Activated naive CD4-positive, alpha-beta T cell treated with anti-CD3 and anti-CD28 coated beads for 36 hours (primary cell): ENCODE measurements around the gene MOV10. TPM values are rescaled to one million over a fixed set of nuclear protein-coding genes. Genes with fewer than 3 reads are reported as not detected.
"Not testable (repeated sequence)": the region's sequence is repeated elsewhere in the genome, so short reads cannot be mapped to it uniquely, and the experiment has no call there.

Source experiments
- CTCF ChIA-PET: fragments of 350-600 bp; sonication (Branson Sonifier 250); formaldehyde crosslinking; loops from one replicate; lab custom pipeline; 2021; ENCODE audit warnings: antibody characterized with exemption; lab: Charles Lee
- DNase-seq: peaks from one replicate; pipeline ENCODE4 v3.0.0-alpha.2; 2020
- H3K27ac Mint-ChIP-seq: one replicate; pipeline ENCODE4 v1.8.0; 2021; ENCODE audit warnings: mild to moderate bottlenecking, mixed read lengths
- H3K27me3 Mint-ChIP-seq: one replicate; pipeline ENCODE4 v1.8.0; 2021; ENCODE audit warnings: low read depth, mixed read lengths
- H3K36me3 Mint-ChIP-seq: one replicate; pipeline ENCODE4 v1.8.0; 2021; ENCODE audit warnings: low read depth, mixed read lengths
- H3K4me1 Mint-ChIP-seq: one replicate; pipeline ENCODE4 v1.8.0; 2021; ENCODE audit warnings: low read depth, mixed read lengths
- H3K4me3 Mint-ChIP-seq: one replicate; pipeline ENCODE4 v1.8.0; 2021; ENCODE audit warnings: mild to moderate bottlenecking, moderate library complexity, mixed read lengths
- H3K9me3 Mint-ChIP-seq: one replicate; pipeline ENCODE4 v1.8.0; 2021; ENCODE audit warnings: mixed read lengths
- intact Hi-C: fragments of 100-400 bp; cut with micrococcal nuclease; formaldehyde crosslinking; loops from one replicate; pipeline ENCODE4 v1.15.1; 2023
- total RNA-seq, 2 experiments: library from RNA; stranded (reverse); gene quantifications; one replicate each; pipeline ENCODE4 v1.2.3, GENCODE V29; 2021

The MOV10 gene
- total RNA-seq, 2 experiments from 2014 or later = 46.0 to 48.8 TPM

GRCh38 chr1:112637254-112638109 lies 37.0 kb upstream of the MOV10 start:
- Mint-ChIP-seq H3K36me3 (peaks cover 15% of the 10 kb centered on the region), H3K4me3 (no peak overlapping the region), H3K4me1 (peaks cover 52% of the 10 kb centered on the region), H3K27ac (no peak overlapping the region), H3K27me3 (no peaks in the 10 kb centered on the region), H3K9me3 (no peaks in the 10 kb centered on the region)
- CTCF ChIA-PET = interaction anchor here (1.1 kb wide), 3 partner anchors 15 to 71 kb away, joined by 3 to 4 read pairs (median 3); no protein-coding TSS in a partner anchor
- intact Hi-C loops = loop anchor here (2.0 kb wide), 1 partner anchor 15 kb away; no protein-coding TSS in a partner anchor
- no peak for DNase-seq

DNA sequence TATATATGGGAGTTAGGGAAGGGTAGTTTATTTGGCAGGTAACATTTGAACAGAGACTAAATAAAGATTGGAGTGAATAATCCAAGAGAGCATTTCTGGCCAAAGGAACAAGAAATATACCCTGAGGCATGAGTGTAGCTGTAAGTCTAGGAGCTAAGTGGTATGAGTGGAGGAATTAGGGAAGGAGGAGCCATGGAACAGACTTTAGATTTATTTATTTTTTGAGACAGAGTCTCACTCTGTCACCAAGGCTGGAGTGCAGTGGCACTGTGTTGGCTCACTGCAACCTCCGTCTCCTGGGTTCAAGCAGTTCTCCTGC lies 36.4 kb upstream of the MOV10 start:
- Mint-ChIP-seq H3K27ac (no peak overlapping the region), H3K4me1 (peaks cover 50% of the 10 kb centered on the region), H3K36me3 (peaks cover 14% of the 10 kb centered on the region), H3K9me3 (no peaks in the 10 kb centered on the region), H3K4me3 (no peak overlapping the region), H3K27me3 (no peaks in the 10 kb centered on the region)
- intact Hi-C loops = no loop called here
- no peak for DNase-seq
- CTCF ChIA-PET = no interaction called here

DNA sequence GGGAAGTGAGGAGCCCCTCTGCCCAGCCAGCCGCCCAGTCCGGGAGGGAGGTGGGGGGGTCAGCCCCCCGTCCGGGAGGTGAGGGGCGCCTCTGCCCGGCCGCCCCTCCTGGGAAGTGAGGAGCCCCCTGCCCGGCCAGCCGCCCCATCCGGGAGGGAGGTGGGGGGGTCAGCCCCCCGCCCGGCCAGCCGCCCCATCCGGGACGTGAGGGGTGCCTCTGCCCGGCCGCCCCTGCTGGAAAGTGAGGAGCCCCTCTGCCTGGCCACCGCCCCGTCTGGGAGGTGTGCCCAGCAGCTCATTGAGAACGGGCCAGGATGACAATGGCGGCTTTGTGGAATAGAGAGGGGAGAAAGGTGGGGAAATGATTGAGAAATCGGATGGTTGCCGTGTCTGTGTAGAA lies 34.0 kb upstream of the MOV10 start:
- Mint-ChIP-seq H3K4me1 (peaks cover 37% of the 10 kb centered on the region), H3K36me3 (peaks cover 20% of the 10 kb centered on the region)
- H3K9me3 Mint-ChIP-seq, intact Hi-C loops, DNase-seq, H3K27me3 Mint-ChIP-seq, H3K27ac Mint-ChIP-seq, CTCF ChIA-PET, H3K4me3 Mint-ChIP-seq: not testable (repeated sequence)

- intact Hi-C loops = no loop called here
Observed at GRCh38 chr1:112643080-112643479, 31.4 kb upstream of the MOV10 start.

GRCh38 chr1:112646225-112646624 lies 28.2 kb upstream of the MOV10 start:
- H3K27ac Mint-ChIP-seq = peak overlapping the region; percentile 41
- peaks cover 34% of the 10 kb centered on the region for H3K4me1 Mint-ChIP-seq
- H3K4me3 Mint-ChIP-seq = no peak overlapping the region
- H3K36me3 Mint-ChIP-seq = peaks cover 43% of the 10 kb centered on the region
- CTCF ChIA-PET = interaction anchor here (0.6 kb wide), 1 partner anchor 62 kb away, joined by 3 read pairs; no protein-coding TSS in a partner anchor
- intact Hi-C loops = no loop called here
- DNase-seq = no peak
- H3K9me3 Mint-ChIP-seq = no peaks in the 10 kb centered on the region
- no peaks in the 10 kb centered on the region for H3K27me3 Mint-ChIP-seq

More at GRCh38 chr1:112643080-112643479, 31.4 kb upstream of the MOV10 start:
- Mint-ChIP-seq H3K4me3 (no peak overlapping the region), H3K4me1 (peaks cover 32% of the 10 kb centered on the region), H3K9me3 (no peaks in the 10 kb centered on the region), H3K27me3 (no peaks in the 10 kb centered on the region), H3K27ac (peak overlapping the region; percentile 56), H3K36me3 (peaks cover 26% of the 10 kb centered on the region)
- CTCF ChIA-PET = no interaction called here
- no peak for DNase-seq

GRCh38 chr1:112651205-112651604 lies 23.3 kb upstream of the MOV10 start:
- Mint-ChIP-seq H3K9me3 (no peaks in the 10 kb centered on the region), H3K27ac (peak overlapping the region; percentile 57), H3K4me3 (no peak overlapping the region), H3K27me3 (no peaks in the 10 kb centered on the region), H3K4me1 (peaks cover 15% of the 10 kb centered on the region), H3K36me3 (peaks cover 38% of the 10 kb centered on the region)
- intact Hi-C loops = no loop called here
- CTCF ChIA-PET = interaction anchor here (0.9 kb wide), 1 partner anchor 21 kb away, joined by 3 read pairs; no protein-coding TSS in a partner anchor
- no peak for DNase-seq

- H3K27ac Mint-ChIP-seq = peak overlapping the region; percentile 25
- intact Hi-C loops = loop anchor here (5.0 kb wide), 2 partner anchors 291 to 1206 kb away; partner anchors contain the start of genes PTPN22 and SLC16A1
- no peak overlapping the region for H3K4me3 Mint-ChIP-seq
Observed at GRCh38 chr1:112665857-112666256, 8.6 kb upstream of the MOV10 start.

GRCh38 chr1:112666946-112667345 lies 7.5 kb upstream of the MOV10 start:
- peaks cover 33% of the 10 kb centered on the region for H3K4me1 Mint-ChIP-seq
- peaks cover 64% of the 10 kb centered on the region for H3K36me3 Mint-ChIP-seq
- DNase-seq = no peak
- H3K27ac Mint-ChIP-seq = peak overlapping the region; percentile 67
- no peaks in the 10 kb centered on the region for H3K9me3 Mint-ChIP-seq
- intact Hi-C loops = loop anchor here (1.0 to 5.0 kb wide), 3 partner anchors 47 to 1205 kb away; partner anchors contain the start of genes PTPN22 and SLC16A1
- CTCF ChIA-PET = no interaction called here
- no peak overlapping the region for H3K4me3 Mint-ChIP-seq
- H3K27me3 Mint-ChIP-seq = no peaks in the 10 kb centered on the region

More at GRCh38 chr1:112665857-112666256, 8.6 kb upstream of the MOV10 start:
- CTCF ChIA-PET = no interaction called here
- Mint-ChIP-seq H3K4me1 (peaks cover 33% of the 10 kb centered on the region), H3K9me3 (no peaks in the 10 kb centered on the region), H3K36me3 (peaks cover 67% of the 10 kb centered on the region), H3K27me3 (no peaks in the 10 kb centered on the region)
- no peak for DNase-seq

GRCh38 chr1:112672009-112672408 lies 2.5 kb upstream of the MOV10 start:
- Mint-ChIP-seq H3K27ac (no peak overlapping the region), H3K4me3 (no peak overlapping the region), H3K4me1 (peaks cover 48% of the 10 kb centered on the region), H3K36me3 (peaks cover 39% of the 10 kb centered on the region), H3K27me3 (no peaks in the 10 kb centered on the region), H3K9me3 (no peaks in the 10 kb centered on the region)
- CTCF ChIA-PET = interaction anchor here (0.5 to 1.3 kb wide), 2 partner anchors 10 to 590 kb away, joined by 3 to 5 read pairs; no protein-coding TSS in a partner anchor
- no peak for DNase-seq
- intact Hi-C loops = loop anchor here (10.0 kb wide), 1 partner anchor 167 kb away; the partner anchor contains the start of gene WNT2B

DNA sequence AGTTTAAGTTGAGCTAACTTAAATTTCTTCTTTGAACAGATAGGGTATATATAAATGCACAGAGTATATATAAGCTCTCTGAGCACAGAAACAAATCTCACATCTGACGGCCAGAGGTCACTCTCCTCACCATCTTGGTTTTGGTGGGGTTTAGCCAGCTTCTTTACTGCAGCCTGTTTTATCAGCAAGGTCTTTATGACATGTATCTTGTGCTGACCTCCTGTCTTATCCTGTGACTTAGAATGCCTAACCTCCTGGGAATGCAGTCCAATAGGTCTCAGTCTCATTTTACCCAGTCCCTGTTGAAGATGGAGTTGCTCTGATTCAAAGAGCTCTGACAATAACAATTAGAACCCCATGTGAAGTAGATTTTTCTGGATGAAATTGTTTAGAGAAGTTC lies 1.6 kb upstream of the MOV10 start:
- peaks cover 47% of the 10 kb centered on the region for H3K4me1 Mint-ChIP-seq
- peaks cover 33% of the 10 kb centered on the region for H3K36me3 Mint-ChIP-seq
- no peak for DNase-seq
- H3K4me3 Mint-ChIP-seq = no peak overlapping the region
- intact Hi-C loops = loop anchor here (10.0 kb wide), 1 partner anchor 168 kb away; the partner anchor contains the start of gene WNT2B
- no peaks in the 10 kb centered on the region for H3K27me3 Mint-ChIP-seq
- no peak overlapping the region for H3K27ac Mint-ChIP-seq
- CTCF ChIA-PET = interaction anchor here (1.1 to 2.2 kb wide), 5 partner anchors 9 to 207 kb away, joined by 3 to 11 read pairs (median 5); no protein-coding TSS in a partner anchor
- H3K9me3 Mint-ChIP-seq = no peaks in the 10 kb centered on the region

DNA sequence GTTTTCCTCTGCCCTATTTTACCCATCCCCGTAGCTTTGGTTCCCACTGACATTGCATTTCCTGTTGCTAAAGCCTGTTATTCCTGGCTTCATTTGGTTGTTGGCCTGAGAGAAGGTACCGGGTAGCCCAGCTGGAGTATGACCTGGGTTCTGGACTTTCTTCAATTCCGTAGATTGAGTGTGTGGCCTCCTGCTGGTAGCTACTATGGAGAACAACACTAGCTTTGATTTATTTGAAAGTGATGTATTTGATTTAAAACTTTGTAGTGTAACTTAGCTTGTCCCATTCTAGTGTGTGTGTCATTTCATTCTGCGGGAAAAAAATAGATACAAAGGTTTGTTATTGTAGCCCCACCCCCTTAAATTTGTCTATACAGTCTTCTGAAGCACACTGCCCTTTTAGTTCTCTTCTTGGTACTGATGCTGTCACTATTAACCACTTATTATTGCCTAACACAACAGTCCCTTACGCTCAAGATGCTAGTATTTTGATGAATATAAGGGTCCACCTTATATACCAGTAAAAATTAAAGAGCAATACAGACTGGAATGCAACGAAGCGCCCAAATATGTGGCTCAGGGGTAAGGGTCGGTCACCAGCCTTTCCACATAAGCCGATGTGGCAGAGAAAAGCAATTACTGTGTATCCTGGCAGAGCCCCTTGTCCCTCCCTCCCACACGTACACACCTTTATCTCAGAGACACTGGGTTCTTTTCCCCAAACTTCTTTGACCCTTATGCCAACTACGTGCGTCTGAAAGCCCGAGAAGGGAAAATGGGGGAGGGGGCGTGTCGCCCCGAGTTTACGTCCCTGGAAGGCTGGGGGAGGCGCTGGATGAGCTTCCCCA lies 643 bp upstream of the MOV10 start:
- Mint-ChIP-seq H3K9me3 (no peaks in the 10 kb centered on the region), H3K4me3 (peak overlapping the region; percentile 92), H3K36me3 (peaks cover 26% of the 10 kb centered on the region), H3K4me1 (peaks cover 45% of the 10 kb centered on the region), H3K27ac (peak overlapping the region; percentile 84), H3K27me3 (no peaks in the 10 kb centered on the region)
- intact Hi-C loops = loop anchor here (1.0 to 10.0 kb wide), 4 partner anchors 26 to 169 kb away; partner anchors contain the start of gene WNT2B
- DNase-seq = peak; percentile 24
- CTCF ChIA-PET = interaction anchor here (0.5 to 2.9 kb wide), 6 partner anchors 10 to 208 kb away, joined by 3 to 11 read pairs (median 7); no protein-coding TSS in a partner anchor
